Stimulated activated CD4-positive, alpha-beta T cell treated with anti-CD3 and anti-CD28 coated beads, Interleukin-15, amount 100 ng/mL, for 1 hour (primary cell): Measurements from ENCODE around the gene YOD1.
"Not testable (repeated sequence)": the region's sequence is repeated elsewhere in the genome, so short reads cannot be mapped to it uniquely, and the experiment has no call there.

Experiments
- DNase-seq, 2 donors: peaks; one replicate each; pipeline ENCODE4 v3.0.0-alpha.2; 2020; ENCODE audit warnings: low read depth in 1 of 2, low spot score in 1 of 2

Gene YOD1

GRCh38 chr1:207050480-207051190, 373 bp downstream of the YOD1 start:
- peak; percentile 65 to 77 for DNase-seq

- DNase-seq = no peak
Measured at GRCh38 chr1:207049974-207050391, 1.0 kb downstream of the YOD1 start.

- no peak for DNase-seq
Measured at GRCh38 chr1:207049514-207049913, 1.5 kb downstream of the YOD1 start.

GRCh38 chr1:207049054-207049453, 2.0 kb downstream of the YOD1 start:
- DNase-seq = no peak

- no peak for DNase-seq
Measured at GRCh38 chr1:207048041-207048440, 3.0 kb downstream of the YOD1 start.

- DNase-seq = no peak
Measured at GRCh38 chr1:207047505-207047904, 3.5 kb downstream of the YOD1 start.

DNA sequence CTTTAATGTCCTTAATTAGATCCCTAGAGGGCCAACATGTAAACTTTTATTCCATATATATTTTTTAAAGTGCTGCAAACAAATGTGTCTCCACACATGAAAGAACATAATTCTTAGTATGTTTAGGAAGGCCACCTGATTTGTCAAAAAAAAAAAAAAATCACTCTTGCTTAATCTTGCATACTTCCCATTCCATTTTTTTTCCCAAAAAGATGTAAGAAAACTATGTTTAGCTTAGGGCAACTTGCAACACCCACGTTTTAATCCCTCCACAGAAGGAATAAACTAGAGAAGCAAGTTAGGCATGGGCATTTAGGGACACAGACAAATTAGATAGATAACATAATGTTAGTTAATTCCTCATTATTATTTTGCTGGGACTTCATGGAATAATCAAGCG, 5.6 kb downstream of the YOD1 start:
- no peak for DNase-seq

DNA sequence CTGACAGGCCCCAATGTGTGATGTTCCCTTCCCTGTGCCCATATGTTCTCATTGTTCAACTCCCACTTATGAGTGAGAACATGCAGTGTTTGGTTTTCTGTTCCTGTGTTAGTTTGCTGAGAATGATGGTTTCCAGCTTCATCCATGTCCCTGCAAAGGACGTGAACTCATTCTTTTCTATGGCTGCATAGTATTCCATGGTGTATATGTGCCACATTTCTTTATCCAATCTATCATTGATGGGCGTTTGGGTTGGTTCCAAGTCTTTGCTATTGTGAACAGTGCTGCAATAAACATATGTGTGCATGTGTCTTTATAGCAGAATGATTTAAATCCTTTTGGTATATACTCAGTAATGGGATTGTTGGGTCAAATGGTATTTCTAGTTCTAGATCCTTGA, 9.6 kb downstream of the YOD1 start:
- not testable (repeated sequence) for DNase-seq

GRCh38 chr1:207040181-207040533, 10.9 kb downstream of the YOD1 start:
- DNase-seq = no peak

DNA sequence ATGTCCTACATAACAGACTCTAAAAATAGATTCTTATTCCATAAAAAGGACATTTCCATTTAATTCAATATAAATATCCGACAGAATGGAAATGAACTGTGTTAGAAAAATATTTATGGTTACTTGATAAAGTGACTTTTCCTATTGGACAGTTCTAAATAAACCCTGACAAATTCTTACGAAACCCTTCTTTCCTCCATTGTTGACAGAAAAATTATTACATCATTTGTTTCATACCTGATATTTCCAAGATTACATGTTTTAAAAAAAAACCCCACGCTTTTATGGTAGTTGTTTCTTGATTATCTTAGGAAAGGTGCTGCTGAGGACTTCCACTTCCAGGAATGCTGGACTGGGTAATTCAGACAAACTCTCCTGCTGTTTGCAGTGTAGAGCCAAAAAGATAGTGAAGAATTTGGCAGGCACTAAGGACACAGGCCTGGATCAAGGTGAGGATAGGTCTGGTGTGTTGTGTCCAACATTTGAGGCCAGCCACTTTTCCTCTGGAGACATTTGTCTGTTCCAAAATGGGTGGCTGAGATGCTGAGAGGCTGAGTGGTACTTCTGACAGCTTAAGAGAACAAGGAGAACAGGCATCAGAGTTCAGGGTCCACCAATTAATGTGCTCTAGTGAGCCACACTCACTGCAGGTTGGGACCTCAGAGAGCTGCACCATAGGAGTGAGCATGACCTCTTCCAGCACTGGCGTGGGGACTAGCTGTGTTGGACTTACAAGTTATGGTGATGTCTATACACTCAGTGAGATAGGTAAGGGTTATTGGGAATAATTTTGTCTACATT, 11.4 kb downstream of the YOD1 start:
- DNase-seq = no peak

DNA sequence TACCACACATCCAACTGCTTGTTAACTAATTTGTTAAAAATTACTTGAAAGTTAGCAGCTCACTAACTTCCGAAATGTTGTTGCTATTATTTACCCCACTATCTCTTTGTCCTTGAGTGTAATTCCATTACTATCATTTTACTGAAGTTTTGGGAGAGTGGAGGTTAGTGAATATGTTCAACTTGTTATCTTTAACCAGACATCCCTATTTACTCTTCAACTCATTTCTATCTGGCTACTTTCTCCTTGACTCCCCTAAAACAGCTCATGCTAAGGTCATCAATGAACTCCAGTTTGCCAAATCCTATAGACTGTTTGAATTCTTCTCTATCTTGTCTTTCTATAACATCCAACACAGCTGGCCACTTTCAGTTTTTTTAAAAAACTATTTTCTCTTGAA, 14.1 kb downstream of the YOD1 start:
- DNase-seq = no peak

DNA sequence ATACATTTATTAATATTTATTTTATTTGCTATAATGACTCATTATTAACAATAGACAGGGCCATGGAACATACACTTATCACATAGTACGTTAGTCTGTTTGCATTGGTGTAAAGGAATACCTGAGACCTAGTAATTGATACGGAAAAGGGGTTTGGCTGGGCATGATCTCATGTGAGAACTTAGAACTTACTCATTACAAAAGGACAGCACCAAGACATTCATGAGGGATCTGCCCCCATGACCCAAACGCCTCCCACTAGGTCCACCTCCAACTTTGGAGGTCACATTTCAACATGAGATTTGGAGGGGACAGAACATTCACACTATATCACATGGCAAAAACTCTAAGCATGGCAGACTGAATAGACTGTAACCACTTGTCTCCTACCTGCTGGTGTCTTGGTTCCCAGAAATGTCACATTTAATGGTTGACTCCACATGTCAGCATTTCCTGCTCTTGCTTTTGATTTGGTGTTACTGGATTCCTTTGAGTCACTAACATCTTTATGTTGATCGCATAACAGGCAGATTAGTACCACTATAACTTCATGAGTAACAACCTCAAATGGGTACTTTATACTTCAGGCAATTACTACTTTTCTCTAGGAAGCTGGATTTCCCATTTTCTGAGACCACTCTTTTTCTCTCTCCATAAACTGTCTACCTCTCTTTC, 15.0 kb downstream of the YOD1 start:
- DNase-seq = no peak

DNA sequence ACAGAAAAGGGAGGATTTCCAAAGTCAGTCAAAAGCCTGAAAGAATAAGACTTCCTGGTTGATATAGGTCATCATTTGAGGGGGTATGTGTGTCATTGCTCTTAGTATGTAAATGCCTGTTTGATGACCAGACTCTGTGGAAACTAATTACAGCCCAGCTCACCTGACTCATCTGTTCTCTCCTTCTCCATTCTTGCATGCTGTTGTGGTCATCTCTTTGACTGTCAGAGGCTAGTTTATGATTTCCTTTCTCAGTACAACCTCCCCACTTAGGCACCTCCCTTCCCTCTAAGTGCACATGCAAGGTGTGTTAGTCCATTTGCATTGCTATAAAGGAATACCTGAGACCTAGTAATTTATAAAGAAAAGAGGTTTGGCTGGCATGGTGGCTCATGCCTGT, 16.0 kb downstream of the YOD1 start:
- DNase-seq = no peak

DNA sequence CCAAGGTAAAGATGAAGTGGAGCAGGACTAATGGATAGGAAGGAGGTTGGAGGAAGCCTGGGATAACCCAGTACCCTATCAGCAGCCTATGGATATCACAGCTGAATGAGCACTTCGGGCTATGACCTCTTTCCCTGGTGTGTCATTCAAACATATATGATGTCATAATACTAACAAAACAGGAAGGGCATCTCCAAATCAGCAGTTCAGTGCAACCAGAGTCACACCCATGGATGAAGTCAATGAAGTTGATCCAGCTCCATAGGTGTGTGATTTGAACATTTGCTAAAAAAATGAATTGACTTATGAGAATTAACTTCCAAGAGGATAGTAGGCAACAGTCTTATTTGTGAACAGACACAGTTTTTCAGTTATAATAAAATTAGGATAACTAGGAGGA, 16.8 kb downstream of the YOD1 start:
- DNase-seq = no peak

DNA sequence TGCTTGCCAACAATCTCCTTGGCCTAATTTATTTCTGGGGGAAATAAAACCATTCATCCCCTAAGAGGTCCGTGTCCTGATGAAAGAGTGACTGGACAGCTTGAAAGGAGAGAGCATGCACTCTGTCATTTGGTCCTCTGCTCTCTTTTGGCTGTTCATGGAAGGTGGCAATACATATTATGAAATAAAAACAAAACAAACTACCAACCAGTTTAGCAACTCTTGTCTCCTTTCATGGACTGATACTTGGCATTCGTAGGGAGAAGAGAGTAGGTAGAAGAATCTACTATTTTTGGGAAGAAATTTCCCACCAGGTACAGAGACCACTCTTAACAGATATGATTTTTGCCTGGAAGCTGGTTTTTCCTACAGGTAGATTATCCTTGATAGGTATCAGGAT, 17.7 kb downstream of the YOD1 start:
- no peak for DNase-seq

DNA sequence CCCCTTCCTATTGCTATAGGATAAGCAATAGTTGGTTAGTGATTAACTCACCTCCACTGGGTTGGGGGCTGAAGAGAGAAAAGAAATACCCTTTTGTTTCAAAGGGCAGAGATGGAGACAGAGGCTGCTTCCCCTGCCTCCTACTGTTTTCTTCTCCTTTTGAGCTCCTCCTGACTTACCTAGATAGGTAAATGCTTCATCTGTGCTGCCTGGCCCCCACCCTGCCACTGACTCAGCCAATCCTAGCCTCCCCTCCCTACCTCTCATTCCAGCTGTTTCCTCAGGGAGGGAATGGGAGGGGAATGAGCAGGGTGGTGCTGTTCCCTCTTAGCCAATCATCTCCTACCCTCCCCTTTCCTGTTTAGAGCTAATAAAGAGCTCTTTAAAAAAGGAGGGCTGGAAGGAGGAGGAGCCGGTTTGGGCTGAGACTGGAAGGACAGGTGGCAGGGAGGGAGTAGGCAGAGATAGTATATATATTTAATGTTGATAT, 18.4 kb downstream of the YOD1 start, which contains the start of gene C1orf116:
Gene C1orf116, minus strand, starts transcription at position 229 of the 490 bp plus-strand sequence. CDS start 5,158 bp downstream, outside the sequence.
- no peak for DNase-seq

DNA sequence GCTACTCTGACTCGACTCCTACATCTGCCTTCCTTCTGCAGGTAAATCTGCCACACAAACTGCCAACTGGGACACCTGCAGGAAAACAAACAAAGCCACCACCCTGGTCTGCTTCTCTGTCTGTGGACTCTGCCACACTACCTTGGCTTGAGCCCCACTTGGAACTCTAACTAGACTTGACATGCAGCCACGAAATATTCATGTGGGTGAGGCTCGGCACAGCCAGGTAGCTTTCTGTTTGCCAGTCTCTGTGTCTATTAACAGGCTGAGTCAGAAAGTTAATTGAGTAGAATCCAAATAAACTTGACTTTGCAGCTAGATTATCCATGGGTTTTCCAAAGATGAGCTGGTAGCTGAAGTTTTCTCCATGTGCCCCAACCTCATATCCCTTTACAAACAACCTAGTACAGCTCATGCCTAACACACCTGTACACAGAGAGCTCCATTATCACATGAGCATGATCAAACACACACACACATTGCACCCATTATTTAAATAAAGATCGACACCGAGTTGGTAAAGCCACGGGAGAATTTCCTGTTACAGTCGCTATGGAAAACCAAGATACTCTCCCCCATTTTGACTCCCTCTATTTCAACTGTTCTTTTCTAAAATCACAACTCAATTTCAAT, 19.3 kb downstream of the YOD1 start:
- no peak for DNase-seq

DNA sequence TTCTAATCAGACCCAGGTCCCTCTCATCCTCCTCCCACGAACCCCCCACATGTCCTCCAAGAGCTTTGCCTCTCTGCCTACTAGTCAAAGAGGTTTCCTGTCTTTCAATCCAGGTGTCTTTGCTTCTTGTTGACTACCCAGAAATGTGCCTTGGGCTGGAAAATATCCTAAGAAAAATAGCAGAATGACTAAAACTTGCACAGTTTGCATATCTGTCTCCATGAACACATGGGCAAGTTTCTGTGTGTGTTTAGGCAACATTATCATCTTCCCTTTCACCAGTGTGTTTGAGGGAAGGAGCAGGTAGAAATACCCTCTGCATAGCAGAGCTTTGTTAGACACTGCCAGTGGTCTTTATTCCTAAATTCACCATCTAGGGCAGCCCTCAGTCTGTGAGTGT, 20.0 kb downstream of the YOD1 start:
- no peak for DNase-seq

DNA sequence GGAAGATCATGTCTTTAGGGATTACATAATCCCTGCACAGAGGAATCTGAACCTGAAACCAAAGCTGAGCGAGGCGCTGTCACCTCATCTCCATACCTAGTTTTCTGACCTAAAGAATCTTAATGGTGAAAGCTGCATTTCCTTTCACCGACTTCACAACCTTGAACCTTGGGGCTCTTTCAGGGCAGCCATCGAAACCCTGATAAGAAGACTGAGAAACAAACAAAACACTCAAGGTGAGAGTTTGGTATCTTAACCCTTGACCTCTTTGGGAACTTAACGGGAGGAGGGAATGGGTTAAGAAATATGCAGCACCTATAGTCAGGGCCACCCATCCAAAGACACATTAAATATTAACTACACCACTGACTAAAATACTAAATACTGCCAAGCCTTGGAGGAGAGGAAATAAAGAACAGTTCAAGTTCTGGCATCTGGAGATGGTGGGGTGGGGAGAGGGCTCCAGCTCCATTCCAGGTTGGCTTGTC, 20.4 kb downstream of the YOD1 start:
- DNase-seq = no peak

DNA sequence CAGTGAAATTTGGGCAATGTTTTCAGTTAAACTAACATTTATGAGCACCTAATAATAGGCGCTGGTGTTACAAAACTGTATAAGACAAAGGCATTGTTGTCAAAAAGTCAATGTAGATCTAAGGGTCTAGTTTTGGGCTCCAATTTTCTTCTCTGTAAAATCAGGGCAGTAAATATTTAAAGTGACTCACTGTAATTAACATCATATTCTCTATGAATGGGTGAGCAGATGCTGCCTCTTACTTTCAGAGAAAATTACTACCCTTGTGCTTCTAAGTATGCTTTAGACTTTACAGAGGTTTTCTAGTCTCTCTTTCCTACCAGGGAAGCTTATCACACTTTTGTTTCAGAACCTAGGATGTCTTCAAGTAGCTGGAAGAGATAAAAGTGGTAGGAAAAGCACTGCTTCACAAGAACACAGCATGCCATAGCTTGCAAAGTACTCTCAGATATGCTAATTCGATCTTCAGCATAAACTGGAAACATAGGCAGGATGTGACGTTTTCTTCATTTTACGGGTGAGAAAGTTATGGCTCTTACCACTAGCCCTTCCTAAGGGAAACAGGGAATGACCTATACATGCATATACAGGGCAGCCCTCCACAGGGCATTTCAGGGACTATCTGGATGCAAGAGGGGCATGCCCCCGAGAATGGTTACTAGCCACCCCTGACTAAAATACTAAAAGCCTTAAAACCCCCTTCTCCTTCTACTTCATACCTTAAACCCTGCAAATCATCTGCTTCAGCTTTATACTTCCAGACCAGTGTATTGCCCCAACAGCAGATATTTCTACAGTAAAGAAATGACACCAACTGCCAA, 21.1 kb downstream of the YOD1 start:
- no peak for DNase-seq
